ENCODE measurements around the gene HSF2BP. TPM values are rescaled to one million over a fixed set of nuclear protein-coding genes. Genes with fewer than 3 reads are reported as not detected.
"Not testable (repeated sequence)": the region's sequence is repeated elsewhere in the genome, so short reads cannot be mapped to it uniquely, and the experiment has no call there.

Gene HSF2BP
- total RNA-seq, 1 experiment from 2014 or later, result 4.6 TPM

- ChIA-PET POLR2A (ENCODE audit: unreplicated experiment) (no interaction called here), CTCF (no interaction called here)
- no peak overlapping the region for H3K27ac ChIP-seq
- no peak for TF ChIP-seq EZH2 (IDR thresholded peaks at IDR 0.05; ENCODE audit: low read depth)
- TF ChIP-seq, protein P1, sequence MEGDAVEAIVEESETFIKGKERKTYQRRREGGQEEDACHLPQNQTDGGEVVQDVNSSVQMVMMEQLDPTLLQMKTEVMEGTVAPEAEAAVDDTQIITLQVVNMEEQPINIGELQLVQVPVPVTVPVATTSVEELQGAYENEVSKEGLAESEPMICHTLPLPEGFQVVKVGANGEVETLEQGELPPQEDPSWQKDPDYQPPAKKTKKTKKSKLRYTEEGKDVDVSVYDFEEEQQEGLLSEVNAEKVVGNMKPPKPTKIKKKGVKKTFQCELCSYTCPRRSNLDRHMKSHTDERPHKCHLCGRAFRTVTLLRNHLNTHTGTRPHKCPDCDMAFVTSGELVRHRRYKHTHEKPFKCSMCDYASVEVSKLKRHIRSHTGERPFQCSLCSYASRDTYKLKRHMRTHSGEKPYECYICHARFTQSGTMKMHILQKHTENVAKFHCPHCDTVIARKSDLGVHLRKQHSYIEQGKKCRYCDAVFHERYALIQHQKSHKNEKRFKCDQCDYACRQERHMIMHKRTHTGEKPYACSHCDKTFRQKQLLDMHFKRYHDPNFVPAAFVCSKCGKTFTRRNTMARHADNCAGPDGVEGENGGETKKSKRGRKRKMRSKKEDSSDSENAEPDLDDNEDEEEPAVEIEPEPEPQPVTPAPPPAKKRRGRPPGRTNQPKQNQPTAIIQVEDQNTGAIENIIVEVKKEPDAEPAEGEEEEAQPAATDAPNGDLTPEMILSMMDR (conservative IDR thresholded peaks at IDR 0.05), result no peak
- no peaks in the 10 kb centered on the region for H4K20me1 ChIP-seq (ENCODE audit: insufficient read depth)
- BruUV-seq (replicated peaks), result no TSS peak
- H3K4me1 ChIP-seq (replicated peaks; ENCODE audit: insufficient read depth), result peaks cover 19% of the 10 kb centered on the region
- H3K9me3 ChIP-seq (ENCODE audit: insufficient read depth, low read depth), result no peaks in the 10 kb centered on the region
- H2AFZ ChIP-seq, result no peak overlapping the region
- no peak for DNase-seq
- no peak overlapping the region for H3K4me3 ChIP-seq
- H3F3A ChIP-seq (ENCODE audit: insufficient read depth, low read depth), result peaks cover 30% of the 10 kb centered on the region
- no peaks in the 10 kb centered on the region for H3K9me2 ChIP-seq (ENCODE audit: insufficient read depth)
- no peak overlapping the region for H3K4me2 ChIP-seq
- no peaks in the 10 kb centered on the region for H3K27me3 ChIP-seq (ENCODE audit: insufficient read depth, low read depth)
- no peaks in the 10 kb centered on the region for H3K79me2 ChIP-seq (ENCODE audit: low read depth)
- intact Hi-C loops (cut with micrococcal nuclease; ENCODE audit: unreplicated experiment), result loop anchor here (10.0 kb wide), 1 partner anchor 132 kb away; the partner anchor contains the start of gene RRP1
- H3K36me3 ChIP-seq (ENCODE audit: low read depth), result no peaks in the 10 kb centered on the region
Measured at GRCh38 chr21:43652616-43653015, 6.7 kb downstream of the HSF2BP start.

- H3K9me2 ChIP-seq (ENCODE audit: insufficient read depth); H3K36me3 ChIP-seq (ENCODE audit: low read depth); H3K9me3 ChIP-seq (ENCODE audit: insufficient read depth, low read depth); H3K27ac ChIP-seq; DNase-seq; H3K4me3 ChIP-seq; BruUV-seq (replicated peaks); H3K4me2 ChIP-seq; H2AFZ ChIP-seq; CTCF ChIA-PET; H3K27me3 ChIP-seq (ENCODE audit: insufficient read depth, low read depth); H4K20me1 ChIP-seq (ENCODE audit: insufficient read depth); H3K79me2 ChIP-seq (ENCODE audit: low read depth); POLR2A ChIA-PET (ENCODE audit: unreplicated experiment): not testable (repeated sequence)
- intact Hi-C loops (cut with micrococcal nuclease; ENCODE audit: unreplicated experiment), result loop anchor here (10.0 kb wide), 1 partner anchor 133 kb away; the partner anchor contains the start of gene RRP1
- Histone ChIP-seq H3K4me1 (replicated peaks; ENCODE audit: insufficient read depth) (peaks cover 19% of the 10 kb centered on the region), H3F3A (ENCODE audit: insufficient read depth, low read depth) (peaks cover 27% of the 10 kb centered on the region)
Measured at GRCh38 chr21:43651926-43652325, 7.4 kb downstream of the HSF2BP start.

DNA sequence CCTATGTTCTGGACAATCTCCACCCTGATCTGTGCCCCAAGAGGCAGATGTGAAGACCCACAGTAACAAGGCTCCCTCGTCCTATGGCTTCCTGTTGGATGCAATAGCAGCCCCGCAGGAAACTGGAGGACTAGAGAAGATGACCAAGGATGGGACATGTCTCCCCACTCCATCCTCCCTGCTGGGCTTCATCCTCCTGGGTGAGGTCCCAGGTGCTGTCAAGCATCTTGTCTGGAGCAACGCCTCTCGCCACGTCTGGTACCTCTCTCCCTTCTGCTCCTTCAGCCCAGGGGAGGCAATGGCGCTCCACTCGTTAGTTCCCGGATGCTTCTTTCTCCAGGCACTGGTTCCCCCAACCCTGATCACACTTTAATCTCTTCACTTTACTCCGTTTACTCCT lies 11.1 kb downstream of the HSF2BP start:
- H3K9me3 ChIP-seq (ENCODE audit: insufficient read depth, low read depth), result no peaks in the 10 kb centered on the region
- no peaks in the 10 kb centered on the region for H3K27me3 ChIP-seq (ENCODE audit: insufficient read depth, low read depth)
- intact Hi-C loops (cut with micrococcal nuclease; ENCODE audit: unreplicated experiment), result loop anchor here (10.0 kb wide), 1 partner anchor 313 kb away; no protein-coding TSS in a partner anchor
- TF ChIP-seq, protein P1 (conservative IDR thresholded peaks at IDR 0.05), result no peak
- TF ChIP-seq EZH2 (IDR thresholded peaks at IDR 0.05; ENCODE audit: low read depth), result no peak
- no peak overlapping the region for H3K4me3 ChIP-seq
- peaks cover 11% of the 10 kb centered on the region for H3K4me1 ChIP-seq (replicated peaks; ENCODE audit: insufficient read depth)
- no peaks in the 10 kb centered on the region for H4K20me1 ChIP-seq (ENCODE audit: insufficient read depth)
- H3F3A ChIP-seq (ENCODE audit: insufficient read depth, low read depth), result no peaks in the 10 kb centered on the region
- DNase-seq, result no peak
- BruUV-seq (replicated peaks), result no TSS peak
- H3K36me3 ChIP-seq (ENCODE audit: low read depth), result no peaks in the 10 kb centered on the region
- ChIA-PET POLR2A (ENCODE audit: unreplicated experiment) (no interaction called here), CTCF (no interaction called here)
- no peak overlapping the region for H2AFZ ChIP-seq
- no peaks in the 10 kb centered on the region for H3K9me2 ChIP-seq (ENCODE audit: insufficient read depth)
- no peaks in the 10 kb centered on the region for H3K79me2 ChIP-seq (ENCODE audit: low read depth)
- H3K27ac ChIP-seq, result no peak overlapping the region
- H3K4me2 ChIP-seq, result no peak overlapping the region

Data from PC-9 (cell line).